Measurements from ENCODE around the gene LHFPL3.

Gene LHFPL3

DNA sequence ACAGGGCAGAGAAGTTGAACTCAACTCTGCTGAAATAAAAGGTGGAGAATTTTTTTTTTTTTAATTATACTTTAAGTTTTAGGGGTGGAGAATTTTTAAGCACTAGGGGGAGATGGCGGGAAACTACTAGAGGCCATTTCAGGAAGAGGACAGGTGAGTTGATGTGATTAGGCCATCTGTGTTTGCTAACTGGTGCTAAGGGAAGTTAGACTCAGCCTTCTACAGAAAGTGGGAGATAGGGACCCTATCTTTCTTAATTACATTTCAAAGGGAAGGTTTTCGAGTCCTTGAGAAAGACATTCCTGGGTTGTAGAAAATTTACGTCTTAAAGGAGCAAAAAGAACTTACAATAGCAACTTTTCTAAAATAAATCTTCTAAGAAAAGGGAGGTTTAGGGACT is 124.8 kb downstream of the LHFPL3 start:
- H4K20me1 ChIP-seq (ENCODE audit: control insufficient read depth, insufficient read depth, low read depth, low read length), result no peaks in the 10 kb centered on the region
- H3K27ac ChIP-seq (ENCODE audit: low read depth, low read length), result no peak overlapping the region
- H3K79me2 ChIP-seq (ENCODE audit: control insufficient read depth, low read length), result no peaks in the 10 kb centered on the region
- no peaks in the 10 kb centered on the region for H3K27me3 ChIP-seq (ENCODE audit: control insufficient read depth, low read length)
- no peak overlapping the region for H3K4me2 ChIP-seq (ENCODE audit: low read length)
- TF ChIP-seq, protein P1, sequence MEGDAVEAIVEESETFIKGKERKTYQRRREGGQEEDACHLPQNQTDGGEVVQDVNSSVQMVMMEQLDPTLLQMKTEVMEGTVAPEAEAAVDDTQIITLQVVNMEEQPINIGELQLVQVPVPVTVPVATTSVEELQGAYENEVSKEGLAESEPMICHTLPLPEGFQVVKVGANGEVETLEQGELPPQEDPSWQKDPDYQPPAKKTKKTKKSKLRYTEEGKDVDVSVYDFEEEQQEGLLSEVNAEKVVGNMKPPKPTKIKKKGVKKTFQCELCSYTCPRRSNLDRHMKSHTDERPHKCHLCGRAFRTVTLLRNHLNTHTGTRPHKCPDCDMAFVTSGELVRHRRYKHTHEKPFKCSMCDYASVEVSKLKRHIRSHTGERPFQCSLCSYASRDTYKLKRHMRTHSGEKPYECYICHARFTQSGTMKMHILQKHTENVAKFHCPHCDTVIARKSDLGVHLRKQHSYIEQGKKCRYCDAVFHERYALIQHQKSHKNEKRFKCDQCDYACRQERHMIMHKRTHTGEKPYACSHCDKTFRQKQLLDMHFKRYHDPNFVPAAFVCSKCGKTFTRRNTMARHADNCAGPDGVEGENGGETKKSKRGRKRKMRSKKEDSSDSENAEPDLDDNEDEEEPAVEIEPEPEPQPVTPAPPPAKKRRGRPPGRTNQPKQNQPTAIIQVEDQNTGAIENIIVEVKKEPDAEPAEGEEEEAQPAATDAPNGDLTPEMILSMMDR (IDR thresholded peaks at IDR 0.05; ENCODE audit: low read depth, low read length, poor library complexity, severe bottlenecking), result no peak
- no peak for TF ChIP-seq EZH2phosphoT487 (IDR thresholded peaks at IDR 0.05; ENCODE audit: borderline replicate concordance, low read length)
- H3K9me2 ChIP-seq (replicated peaks; ENCODE audit: control insufficient read depth, low read length), result no peaks in the 10 kb centered on the region; the same call in 1 of the 2 replicates
- no peaks in the 10 kb centered on the region for H3F3A ChIP-seq (ENCODE audit: control insufficient read depth, insufficient read depth)
- H3K4me1 ChIP-seq (ENCODE audit: control insufficient read depth, low read length), result no peaks in the 10 kb centered on the region
- H3K4me3 ChIP-seq (ENCODE audit: low read length), result no peak overlapping the region
- H3K9me3 ChIP-seq (ENCODE audit: control insufficient read depth, insufficient read depth, low read length), result no peaks in the 10 kb centered on the region
- H3K36me3 ChIP-seq (ENCODE audit: control insufficient read depth, low read length), result no peaks in the 10 kb centered on the region

DNA sequence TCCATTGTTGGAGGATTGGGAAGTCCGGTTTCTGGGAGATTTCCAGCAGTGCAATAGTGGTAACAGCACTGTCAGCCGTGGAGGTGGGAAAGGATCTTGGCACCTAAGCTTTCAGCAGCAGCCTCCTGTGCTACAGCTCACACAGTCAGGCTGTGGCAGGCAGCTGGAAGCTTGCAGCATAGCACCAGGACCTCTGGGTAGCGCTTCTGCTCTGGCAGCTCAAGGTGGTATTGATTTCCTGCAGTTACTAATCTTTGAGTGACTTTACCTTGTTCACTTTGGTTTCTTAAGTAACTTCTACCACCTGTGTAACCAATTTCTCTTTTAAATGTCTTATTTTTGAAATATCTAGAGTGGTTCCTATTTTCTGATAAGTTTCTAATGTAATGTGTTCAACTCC is 130.5 kb downstream of the LHFPL3 start:
- Histone ChIP-seq H3K27ac (ENCODE audit: low read depth, low read length) (no peak overlapping the region), H4K20me1 (ENCODE audit: control insufficient read depth, insufficient read depth, low read depth, low read length) (no peaks in the 10 kb centered on the region), H3K9me3 (ENCODE audit: control insufficient read depth, insufficient read depth, low read length) (peaks cover 7% of the 10 kb centered on the region; the same call in 1 of the 2 replicates), H3F3A (ENCODE audit: control insufficient read depth, insufficient read depth) (no peaks in the 10 kb centered on the region), H3K27me3 (ENCODE audit: control insufficient read depth, low read length) (no peaks in the 10 kb centered on the region), H3K4me2 (ENCODE audit: low read length) (no peak overlapping the region), H3K4me1 (ENCODE audit: control insufficient read depth, low read length) (no peaks in the 10 kb centered on the region), H3K79me2 (ENCODE audit: control insufficient read depth, low read length) (no peaks in the 10 kb centered on the region), H3K9me2 (replicated peaks; ENCODE audit: control insufficient read depth, low read length) (no peaks in the 10 kb centered on the region; the same call in 1 of the 2 replicates), H3K4me3 (ENCODE audit: low read length) (no peak overlapping the region), H3K36me3 (ENCODE audit: control insufficient read depth, low read length) (no peaks in the 10 kb centered on the region)
- TF ChIP-seq EZH2phosphoT487 (IDR thresholded peaks at IDR 0.05; ENCODE audit: borderline replicate concordance, low read length), result no peak
- TF ChIP-seq, protein P1 (IDR thresholded peaks at IDR 0.05; ENCODE audit: low read depth, low read length, poor library complexity, severe bottlenecking), result no peak

DNA sequence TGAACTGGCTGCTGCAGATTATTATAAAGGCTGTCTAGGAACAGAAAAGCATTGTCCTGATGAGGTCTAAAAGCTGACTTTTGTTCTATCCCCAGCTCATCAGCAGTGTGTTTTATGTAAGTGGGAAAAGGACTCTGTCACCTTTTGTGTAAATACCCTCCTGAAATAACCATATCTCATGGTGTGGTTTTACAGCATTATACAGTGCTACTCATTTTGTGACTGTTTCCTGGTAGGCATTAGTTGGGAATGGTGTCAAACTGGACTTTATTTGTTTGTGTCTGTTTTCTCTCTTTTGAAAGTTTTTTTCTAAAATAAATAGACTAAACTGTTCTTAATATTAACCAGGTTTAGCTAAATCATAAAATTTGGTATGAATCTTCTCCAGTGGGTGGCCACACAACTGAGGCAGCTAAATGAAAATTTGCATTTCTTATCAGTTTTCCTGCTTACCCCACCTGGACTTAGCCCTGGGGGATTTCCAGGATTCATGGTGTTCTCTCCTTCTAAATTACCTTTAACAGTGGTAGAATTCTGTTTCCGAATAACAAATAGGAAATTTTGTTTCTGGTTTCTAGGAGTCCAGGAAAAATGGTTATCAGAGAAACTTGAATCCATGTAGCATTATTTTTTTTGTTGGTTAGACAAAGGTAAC is 140.9 kb downstream of the LHFPL3 start:
- Histone ChIP-seq H3K4me1 (ENCODE audit: control insufficient read depth, low read length) (no peaks in the 10 kb centered on the region), H3K4me3 (ENCODE audit: low read length) (no peak overlapping the region), H3F3A (ENCODE audit: control insufficient read depth, insufficient read depth) (no peaks in the 10 kb centered on the region), H3K9me2 (replicated peaks; ENCODE audit: control insufficient read depth, low read length) (no peaks in the 10 kb centered on the region), H3K27ac (ENCODE audit: low read depth, low read length) (no peak overlapping the region), H3K9me3 (ENCODE audit: control insufficient read depth, insufficient read depth, low read length) (no peaks in the 10 kb centered on the region), H3K36me3 (ENCODE audit: control insufficient read depth, low read length) (no peaks in the 10 kb centered on the region), H4K20me1 (ENCODE audit: control insufficient read depth, insufficient read depth, low read depth, low read length) (no peaks in the 10 kb centered on the region), H3K27me3 (ENCODE audit: control insufficient read depth, low read length) (no peaks in the 10 kb centered on the region), H3K4me2 (ENCODE audit: low read length) (no peak overlapping the region), H3K79me2 (ENCODE audit: control insufficient read depth, low read length) (no peaks in the 10 kb centered on the region)
- no peak for TF ChIP-seq EZH2phosphoT487 (IDR thresholded peaks at IDR 0.05; ENCODE audit: borderline replicate concordance, low read length)
- TF ChIP-seq, protein P1 (IDR thresholded peaks at IDR 0.05; ENCODE audit: low read depth, low read length, poor library complexity, severe bottlenecking), result no peak
